ENCODE results near the gene AMIGO1. TPM values are rescaled to one million over a fixed set of nuclear protein-coding genes. Genes with fewer than 3 reads are reported as not detected.

The AMIGO1 gene
- polyA plus RNA-seq, 3 donors, result 0.05 to 0.26 (median 0.07) TPM

- H3K4me3 Mint-ChIP-seq, result peak overlapping the region; percentile 99 to 100
- H3K4me1 Mint-ChIP-seq, result peaks cover 47% of the 10 kb centered on the region
- TF ChIP-seq CTCF (IDR thresholded peaks at IDR 0.05), result no peak
- peak overlapping the region; percentile 88 for H2AFZ ChIP-seq (ENCODE audit: insufficient read depth, low read depth, low read length, poor library complexity, severe bottlenecking)
- H3K9me3 ChIP-seq (replicated peaks in 1 of 2; ENCODE audit: control insufficient read depth in 1 of 2, insufficient read depth in 1 of 2, low read length in 2 of 2), result no peaks in the 10 kb centered on the region
- H3K4me2 ChIP-seq (replicated peaks; ENCODE audit: extremely low read depth, low read length, poor library complexity, severe bottlenecking), result peak overlapping the region; percentile 97
- no peaks in the 10 kb centered on the region for H3K27me3 ChIP-seq (ENCODE audit: control insufficient read depth in 2 of 2, insufficient read depth in 2 of 2, low read length in 2 of 2)
- H3K9ac ChIP-seq (ENCODE audit: insufficient read depth, low read length, poor library complexity, severe bottlenecking), result peak overlapping the region; percentile 97
- H3K79me2 ChIP-seq (ENCODE audit: insufficient read depth, low read length), result peaks cover 63% of the 10 kb centered on the region
- H4K20me1 ChIP-seq (ENCODE audit: insufficient read depth, low read length), result peaks cover 40% of the 10 kb centered on the region
- H3K9me3 Mint-ChIP-seq, result peaks cover 0 to 5% (median 0%) of the 10 kb centered on the region in 7 donors
- peaks cover 23 to 52% of the 10 kb centered on the region in 2 donors for H3K4me1 ChIP-seq (ENCODE audit: control insufficient read depth in 1 of 2, insufficient read depth in 2 of 2, low read length in 2 of 2)
- H3K36me3 ChIP-seq (replicated peaks in 1 of 2; ENCODE audit: control insufficient read depth in 1 of 2, insufficient read depth in 2 of 2, low read length in 2 of 2), result no peaks in the 10 kb centered on the region
- peaks cover 2 to 9% of the 10 kb centered on the region in 2 donors for H3K36me3 Mint-ChIP-seq
- H3K27ac ChIP-seq (ENCODE audit: low read depth in 1 of 2, low read length in 2 of 2), result peak overlapping the region; percentile 96 to 99
- intact Hi-C loops (cut with micrococcal nuclease), result loop anchor here (2.0 to 10.0 kb wide), 6 partner anchors 73 to 437 kb away; partner anchors contain the start of gene AHCYL1 (in 2 of the 2)
- peak overlapping the region; percentile 99 to 100 (median 100) for H3K27ac Mint-ChIP-seq
- peak overlapping the region; percentile 73 to 99 (median 96) for H3K4me3 ChIP-seq (replicated peaks in 1 of 3; ENCODE audit: low read depth in 2 of 3, low read length in 3 of 3)
- DNase-seq, result peak in 1 of 3 donors; percentile 31
- under 1% methylated on average over 20 of the region's 22 CpGs for WGBS (ENCODE audit: insufficient coverage)
- no peaks in the 10 kb centered on the region for H3K27me3 Mint-ChIP-seq (ENCODE audit: low read depth in 3 of 3)
Measured at GRCh38 chr1:109547463-109548320, 38.2 kb upstream of the AMIGO1 start.

GRCh38 chr1:109546311-109547109, 37.0 kb upstream of the AMIGO1 start:
- peak overlapping the region; percentile 73 to 99 (median 96) for H3K4me3 ChIP-seq (replicated peaks in 1 of 3; ENCODE audit: low read depth in 2 of 3, low read length in 3 of 3)
- Mint-ChIP-seq H3K27ac (peak overlapping the region; percentile 78 to 99 (median 92)), H3K4me1 (peaks cover 43% of the 10 kb centered on the region), H3K36me3 (peaks cover 2 to 6% of the 10 kb centered on the region in 2 donors), H3K9me3 (peaks cover 0 to 5% (median 0%) of the 10 kb centered on the region in 7 donors), H3K4me3 (peak overlapping the region; percentile 99 to 100), H3K27me3 (ENCODE audit: low read depth in 3 of 3) (no peaks in the 10 kb centered on the region)
- TF ChIP-seq CTCF (IDR thresholded peaks at IDR 0.05), result peak; percentile 90
- intact Hi-C loops (cut with micrococcal nuclease), result loop anchor here (2.0 to 10.0 kb wide), 5 partner anchors 76 to 438 kb away; partner anchors contain the start of gene AHCYL1 (in 2 of the 2)
- H3K9ac ChIP-seq (ENCODE audit: insufficient read depth, low read length, poor library complexity, severe bottlenecking), result peak overlapping the region; percentile 97
- peak; percentile 84 to 89 (median 89) for DNase-seq
- no peaks in the 10 kb centered on the region for H3K36me3 ChIP-seq (replicated peaks in 1 of 2; ENCODE audit: control insufficient read depth in 1 of 2, insufficient read depth in 2 of 2, low read length in 2 of 2)
- peak overlapping the region; percentile 88 for H2AFZ ChIP-seq (ENCODE audit: insufficient read depth, low read depth, low read length, poor library complexity, severe bottlenecking)
- peak overlapping the region in 1 of 2 donors; percentile 99 for H3K27ac ChIP-seq (ENCODE audit: low read depth in 1 of 2, low read length in 2 of 2)
- H3K9me3 ChIP-seq (replicated peaks in 1 of 2; ENCODE audit: control insufficient read depth in 1 of 2, insufficient read depth in 1 of 2, low read length in 2 of 2), result no peaks in the 10 kb centered on the region
- peak overlapping the region; percentile 97 for H3K4me2 ChIP-seq (replicated peaks; ENCODE audit: extremely low read depth, low read length, poor library complexity, severe bottlenecking)
- peaks cover 51% of the 10 kb centered on the region for H3K79me2 ChIP-seq (ENCODE audit: insufficient read depth, low read length)
- peaks cover 23 to 47% of the 10 kb centered on the region in 2 donors for H3K4me1 ChIP-seq (ENCODE audit: control insufficient read depth in 1 of 2, insufficient read depth in 2 of 2, low read length in 2 of 2)
- WGBS (ENCODE audit: insufficient coverage), result 46% methylated on average over 2 of the region's 5 CpGs
- no peaks in the 10 kb centered on the region for H3K27me3 ChIP-seq (ENCODE audit: control insufficient read depth in 2 of 2, insufficient read depth in 2 of 2, low read length in 2 of 2)
- H4K20me1 ChIP-seq (ENCODE audit: insufficient read depth, low read length), result peaks cover 29% of the 10 kb centered on the region

Data from CD14-positive monocyte (primary cell).